HEK293 (cell line): Measurements from ENCODE around the gene CMTM4.

Experiments
- CTCF ChIA-PET: fragments of 350-600 bp; formaldehyde crosslinking; extraction: SDS; loops from one replicate; lab custom pipeline; 2021; ENCODE audit warnings: antibody characterized with exemption; lab: Yijun Ruan, JAX
- POLR2A ChIA-PET: fragments of 300-600 bp; formaldehyde crosslinking; extraction: SDS; loops from one replicate; lab custom pipeline; 2020; ENCODE audit warnings: antibody characterized with exemption, inconsistent platforms; lab: Yijun Ruan, JAX
- H3K27ac ChIP-seq: fragments of 200-500 bp; sonication (Bioruptor generic); 2 replicates; pipeline ENCODE4 v1.5.1; 2014; ENCODE audit warnings: low read depth, low read length, control low read depth, inconsistent platforms; ENCODE audit errors: extremely low read depth
- H3K36me3 ChIP-seq, 2 experiments: fragments of 200-500 bp in 1 of 2; sonication (Bioruptor generic) in 1 of 2; 1 replicate in 1 of 2; 2 replicates in 1 of 2; pipeline ENCODE4 v1.5.1; 2014 to 2017; ENCODE audit warnings: inconsistent platforms in 2 of 2, low read length in 2 of 2; ENCODE audit not compliant: control insufficient read depth in 2 of 2, insufficient read depth in 1 of 2
- H3K4me1 ChIP-seq: fragments of 200-500 bp; sonication (Bioruptor generic); 2 replicates; pipeline ENCODE4 v1.5.1; 2014; ENCODE audit warnings: mild to moderate bottlenecking, low read length, inconsistent platforms; ENCODE audit not compliant: control insufficient read depth, insufficient read depth
- H3K4me3 ChIP-seq: 2 replicates; pipeline ENCODE4 v1.5.1; 2011; ENCODE audit warnings: low read depth, mild to moderate bottlenecking, control low read depth, low read length, moderate library complexity
- H3K9me3 ChIP-seq: fragments of 200-500 bp; sonication (Bioruptor generic); 2 replicates; pipeline ENCODE4 v1.5.1; 2014; ENCODE audit warnings: low read depth, low read length, inconsistent platforms; ENCODE audit not compliant: control insufficient read depth, insufficient read depth
- REPIN1 ChIP-seq: fragments of 450-650 bp; formaldehyde crosslinking; IDR thresholded peaks from 2 replicates; pipeline ENCODE4 v1.5.1; 2017; ENCODE audit warnings: missing biosample characterization, missing genetic modification characterization, low read depth
- SP7 ChIP-seq: fragments of 450-650 bp; formaldehyde crosslinking; IDR thresholded peaks from 2 replicates; pipeline ENCODE4 v1.5.1; 2016; ENCODE audit warnings: missing biosample characterization, missing genetic modification characterization
- YY1 ChIP-seq: fragments of 450-650 bp; formaldehyde crosslinking; IDR thresholded peaks from 2 replicates; pipeline ENCODE4 v1.5.1; 2018; ENCODE audit warnings: missing biosample characterization, missing genetic modification characterization
- ZNF146 ChIP-seq: fragments of 450-650 bp; formaldehyde crosslinking; IDR thresholded peaks from 2 replicates; pipeline ENCODE4 v1.5.1; 2016; ENCODE audit warnings: missing biosample characterization, missing genetic modification characterization
- ZNF175 ChIP-seq: fragments of 450-650 bp; formaldehyde crosslinking; IDR thresholded peaks from 2 replicates; pipeline ENCODE4 v1.5.1; 2016; ENCODE audit warnings: missing biosample characterization, missing genetic modification characterization
- ZNF211 ChIP-seq: fragments of 450-650 bp; formaldehyde crosslinking; IDR thresholded peaks from 2 replicates; pipeline ENCODE4 v1.5.1; 2016; ENCODE audit warnings: low read depth, missing biosample characterization, missing genetic modification characterization
- ZNF26 ChIP-seq: fragments of 450-650 bp; formaldehyde crosslinking; IDR thresholded peaks from 2 replicates; pipeline ENCODE4 v1.5.1; 2016; ENCODE audit warnings: missing biosample characterization, missing genetic modification characterization
- ZNF280D ChIP-seq: fragments of 450-650 bp; formaldehyde crosslinking; IDR thresholded peaks from 2 replicates; pipeline ENCODE4 v1.5.1; 2016; ENCODE audit warnings: missing biosample characterization, missing genetic modification characterization
- ZNF292 ChIP-seq: fragments of 450-650 bp; formaldehyde crosslinking; IDR thresholded peaks from 2 replicates; pipeline ENCODE4 v1.5.1; 2016; ENCODE audit warnings: low read depth, missing biosample characterization, missing genetic modification characterization, borderline replicate concordance
- ZNF311 ChIP-seq: fragments of 450-650 bp; formaldehyde crosslinking; IDR thresholded peaks from 2 replicates; pipeline ENCODE4 v1.5.1; 2017; ENCODE audit warnings: missing biosample characterization, missing genetic modification characterization, borderline replicate concordance
- ZNF416 ChIP-seq: fragments of 450-650 bp; formaldehyde crosslinking; IDR thresholded peaks from 2 replicates; pipeline ENCODE4 v1.5.1; 2016; ENCODE audit warnings: missing biosample characterization, missing genetic modification characterization
- ZNF423 ChIP-seq: fragments of 450-650 bp; formaldehyde crosslinking; IDR thresholded peaks from 2 replicates; pipeline ENCODE4 v1.5.1; 2016; ENCODE audit warnings: missing biosample characterization, missing genetic modification characterization
- ZNF426 ChIP-seq: fragments of 450-650 bp; formaldehyde crosslinking; IDR thresholded peaks from 2 replicates; pipeline ENCODE4 v1.5.1; 2017; ENCODE audit warnings: missing biosample characterization, missing genetic modification characterization, mild to moderate bottlenecking, inconsistent platforms, moderate library complexity
- ZNF473 ChIP-seq: fragments of 450-650 bp; formaldehyde crosslinking; IDR thresholded peaks from 2 replicates; pipeline ENCODE4 v1.5.1; 2017; ENCODE audit warnings: missing biosample characterization, missing genetic modification characterization
- ZNF48 ChIP-seq: fragments of 450-650 bp; formaldehyde crosslinking; IDR thresholded peaks from 2 replicates; pipeline ENCODE4 v1.5.1; 2016; ENCODE audit warnings: missing biosample characterization, missing genetic modification characterization
- ZNF549 ChIP-seq: fragments of 450-650 bp; IDR thresholded peaks from 2 replicates; pipeline ENCODE4 v1.5.1; 2018; ENCODE audit warnings: missing biosample characterization, missing genetic modification characterization, mild to moderate bottlenecking, inconsistent platforms, moderate library complexity
- ZNF585B ChIP-seq: fragments of 450-650 bp; formaldehyde crosslinking; IDR thresholded peaks from 2 replicates; pipeline ENCODE4 v1.5.1; 2016; ENCODE audit warnings: missing biosample characterization, missing genetic modification characterization
- ZNF660 ChIP-seq: fragments of 450-650 bp; IDR thresholded peaks from 2 replicates; pipeline ENCODE4 v1.5.1; 2018; ENCODE audit warnings: missing biosample characterization, mild to moderate bottlenecking, missing genetic modification characterization
- ZNF692 ChIP-seq: fragments of 450-650 bp; formaldehyde crosslinking; IDR thresholded peaks from 2 replicates; pipeline ENCODE4 v1.5.1; 2016; ENCODE audit warnings: missing biosample characterization, missing genetic modification characterization
- ZNF707 ChIP-seq: fragments of 450-650 bp; formaldehyde crosslinking; IDR thresholded peaks from 2 replicates; pipeline ENCODE4 v1.5.1; 2016; ENCODE audit warnings: missing biosample characterization, missing genetic modification characterization
- ZNF747 ChIP-seq: fragments of 450-650 bp; formaldehyde crosslinking; IDR thresholded peaks from 2 replicates; pipeline ENCODE4 v1.5.1; 2016; ENCODE audit warnings: missing biosample characterization, missing genetic modification characterization
- ZSCAN23 ChIP-seq: fragments of 450-650 bp; formaldehyde crosslinking; IDR thresholded peaks from 2 replicates; pipeline ENCODE4 v1.5.1; 2016; ENCODE audit warnings: missing biosample characterization, missing genetic modification characterization
- TF ChIP-seq, protein P1 (sequence below): fragments of 450-650 bp; formaldehyde crosslinking; IDR thresholded peaks from 2 replicates; pipeline ENCODE4 v1.5.1; 2016; ENCODE audit warnings: missing biosample characterization, missing genetic modification characterization
- TF ChIP-seq, protein P2 (sequence below): fragments of 450-650 bp; formaldehyde crosslinking; IDR thresholded peaks from 2 replicates; pipeline ENCODE4 v1.5.1; 2016; ENCODE audit warnings: missing biosample characterization, missing genetic modification characterization
- TF ChIP-seq, protein P3 (sequence below): fragments of 450-650 bp; formaldehyde crosslinking; IDR thresholded peaks from 2 replicates; pipeline ENCODE4 v1.5.1; 2016; ENCODE audit warnings: missing biosample characterization, missing genetic modification characterization

Gene CMTM4

GRCh38 chr16:66690106-66690847 is 6.3 kb downstream of the CMTM4 start:
- peaks cover 0 to 10% of the 10 kb centered on the region in 2 experiments; a peak in 1 of 3 replicates for H3K36me3 ChIP-seq
- H3K4me1 ChIP-seq: peaks cover 13% of the 10 kb centered on the region; the same call in 1 of the 2 replicates
- H3K9me3 ChIP-seq: no peaks in the 10 kb centered on the region
- H3K4me3 ChIP-seq: no peak overlapping the region
- TF ChIP-seq, protein P1, sequence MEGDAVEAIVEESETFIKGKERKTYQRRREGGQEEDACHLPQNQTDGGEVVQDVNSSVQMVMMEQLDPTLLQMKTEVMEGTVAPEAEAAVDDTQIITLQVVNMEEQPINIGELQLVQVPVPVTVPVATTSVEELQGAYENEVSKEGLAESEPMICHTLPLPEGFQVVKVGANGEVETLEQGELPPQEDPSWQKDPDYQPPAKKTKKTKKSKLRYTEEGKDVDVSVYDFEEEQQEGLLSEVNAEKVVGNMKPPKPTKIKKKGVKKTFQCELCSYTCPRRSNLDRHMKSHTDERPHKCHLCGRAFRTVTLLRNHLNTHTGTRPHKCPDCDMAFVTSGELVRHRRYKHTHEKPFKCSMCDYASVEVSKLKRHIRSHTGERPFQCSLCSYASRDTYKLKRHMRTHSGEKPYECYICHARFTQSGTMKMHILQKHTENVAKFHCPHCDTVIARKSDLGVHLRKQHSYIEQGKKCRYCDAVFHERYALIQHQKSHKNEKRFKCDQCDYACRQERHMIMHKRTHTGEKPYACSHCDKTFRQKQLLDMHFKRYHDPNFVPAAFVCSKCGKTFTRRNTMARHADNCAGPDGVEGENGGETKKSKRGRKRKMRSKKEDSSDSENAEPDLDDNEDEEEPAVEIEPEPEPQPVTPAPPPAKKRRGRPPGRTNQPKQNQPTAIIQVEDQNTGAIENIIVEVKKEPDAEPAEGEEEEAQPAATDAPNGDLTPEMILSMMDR (tag by site-specific recombination): no peak
- TF ChIP-seq ZNF175 (no peak), ZNF311 (tag by site-specific recombination) (no peak), ZNF426 (tag by site-specific recombination) (no peak), ZNF585B (tag by site-specific recombination) (no peak), ZSCAN23 (tag by site-specific recombination) (no peak), ZNF292 (no peak)
- ChIA-PET POLR2A (no interaction called here), CTCF (interaction anchor here (2.4 kb wide), 1 partner anchor 39 kb away, joined by 9 read pairs; no protein-coding TSS in a partner anchor)
- H3K27ac ChIP-seq: no peak overlapping the region

GRCh38 chr16:66689282-66689681 is 7.3 kb downstream of the CMTM4 start:
- no peak overlapping the region for H3K4me3 ChIP-seq
- H3K9me3 ChIP-seq: no peaks in the 10 kb centered on the region
- H3K27ac ChIP-seq: no peak overlapping the region
- H3K4me1 ChIP-seq: peaks cover 6% of the 10 kb centered on the region; the same call in 1 of the 2 replicates
- POLR2A ChIA-PET: no interaction called here
- H3K36me3 ChIP-seq: peaks cover 0 to 10% of the 10 kb centered on the region in 2 experiments; a peak in 1 of 3 replicates
- CTCF ChIA-PET: no interaction called here
- TF ChIP-seq, protein P2, sequence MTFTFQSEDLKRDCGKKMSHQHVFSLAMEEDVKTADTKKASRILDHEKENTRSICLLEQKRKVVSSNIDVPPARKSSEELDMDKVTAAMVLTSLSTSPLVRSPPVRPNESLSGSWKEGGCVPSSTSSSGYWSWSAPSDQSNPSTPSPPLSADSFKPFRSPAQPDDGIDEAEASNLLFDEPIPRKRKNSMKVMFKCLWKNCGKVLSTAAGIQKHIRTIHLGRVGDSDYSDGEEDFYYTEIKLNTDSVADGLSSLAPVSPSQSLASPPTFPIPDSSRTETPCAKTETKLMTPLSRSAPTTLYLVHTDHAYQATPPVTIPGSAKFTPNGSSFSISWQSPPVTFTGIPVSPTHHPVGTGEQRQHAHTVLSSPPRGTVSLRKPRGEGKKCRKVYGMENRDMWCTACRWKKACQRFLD: no peak
- no peak for TF ChIP-seq ZNF280D (tag by site-specific recombination)
- no peak for TF ChIP-seq SP7 (tag by site-specific recombination)
- no peak for TF ChIP-seq ZNF747
- TF ChIP-seq ZNF473: no peak
- TF ChIP-seq ZNF146 (tag by site-specific recombination): no peak
- TF ChIP-seq ZNF660 (tag by site-specific recombination): no peak
- TF ChIP-seq ZNF423: no peak
- TF ChIP-seq, protein P3, sequence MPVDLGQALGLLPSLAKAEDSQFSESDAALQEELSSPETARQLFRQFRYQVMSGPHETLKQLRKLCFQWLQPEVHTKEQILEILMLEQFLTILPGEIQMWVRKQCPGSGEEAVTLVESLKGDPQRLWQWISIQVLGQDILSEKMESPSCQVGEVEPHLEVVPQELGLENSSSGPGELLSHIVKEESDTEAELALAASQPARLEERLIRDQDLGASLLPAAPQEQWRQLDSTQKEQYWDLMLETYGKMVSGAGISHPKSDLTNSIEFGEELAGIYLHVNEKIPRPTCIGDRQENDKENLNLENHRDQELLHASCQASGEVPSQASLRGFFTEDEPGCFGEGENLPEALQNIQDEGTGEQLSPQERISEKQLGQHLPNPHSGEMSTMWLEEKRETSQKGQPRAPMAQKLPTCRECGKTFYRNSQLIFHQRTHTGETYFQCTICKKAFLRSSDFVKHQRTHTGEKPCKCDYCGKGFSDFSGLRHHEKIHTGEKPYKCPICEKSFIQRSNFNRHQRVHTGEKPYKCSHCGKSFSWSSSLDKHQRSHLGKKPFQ (tag by site-specific recombination): no peak
- no peak for TF ChIP-seq ZNF211 (tag by site-specific recombination)
- no peak for TF ChIP-seq REPIN1 (tag by site-specific recombination)
- no peak for TF ChIP-seq ZNF707 (tag by site-specific recombination)
- TF ChIP-seq ZNF416: no peak
- no peak for TF ChIP-seq ZNF48
- no peak for TF ChIP-seq ZNF26
- TF ChIP-seq ZNF549 (tag by site-specific recombination): no peak
- no peak for TF ChIP-seq YY1 (tag by site-specific recombination)
- no peak for TF ChIP-seq ZNF692 (tag by site-specific recombination)
